SU-DHL-6 (cell line): ENCODE data around the gene FBN3.

Experiments
- H2AFZ ChIP-seq: fragments of 200-600 bp; sonication (generic); 2 replicates; pipeline ENCODE4 v1.6.1; 2014; ENCODE audit warnings: low read depth, mild to moderate bottlenecking, moderate library complexity, mixed read lengths, antibody characterized with exemption, low read length; ENCODE audit not compliant: severe bottlenecking
- H3F3A ChIP-seq: fragments of 200-600 bp; shearing (Covaris generic); 2 replicates; pipeline ENCODE4 v1.6.0; 2016; ENCODE audit warnings: antibody characterized with exemption, mild to moderate bottlenecking; ENCODE audit not compliant: insufficient read depth
- H3K27ac ChIP-seq: fragments of 200-600 bp; sonication (generic); 2 replicates; pipeline ENCODE4 v1.5.1; 2016; ENCODE audit warnings: low read depth, mild to moderate bottlenecking, low read length, moderate library complexity, mixed read lengths
- H3K27me3 ChIP-seq: fragments of 200-600 bp; sonication (generic), shearing (Covaris generic); 2 replicates; pipeline ENCODE4 v1.6.0; 2014; ENCODE audit warnings: mild to moderate bottlenecking, low read length
- H3K36me3 ChIP-seq: fragments of 200-600 bp; sonication (generic); 2 replicates; pipeline ENCODE4 v1.6.1; 2014; ENCODE audit warnings: mild to moderate bottlenecking, low read length, mixed read lengths
- H3K4me2 ChIP-seq: fragments of 300-600, 200-600 bp; shearing (Covaris generic), sonication (generic); 2 replicates; pipeline ENCODE4 v1.6.0; 2014; ENCODE audit warnings: low read length, low read depth, mild to moderate bottlenecking; ENCODE audit not compliant: poor library complexity, severe bottlenecking
- H3K4me3 ChIP-seq: fragments of 200-600 bp; sonication (generic); 2 replicates; pipeline ENCODE4 v1.5.1; 2014; ENCODE audit warnings: antibody characterized with exemption, low read length, mild to moderate bottlenecking, mixed read lengths; ENCODE audit not compliant: insufficient read depth, poor library complexity, severe bottlenecking
- H3K79me2 ChIP-seq: fragments of 200-600 bp; sonication (generic); 2 replicates; pipeline ENCODE4 v1.6.1; 2014; ENCODE audit warnings: mild to moderate bottlenecking, low read length, moderate library complexity; ENCODE audit not compliant: insufficient read depth
- H3K9ac ChIP-seq: fragments of 200-600 bp; sonication (generic); 2 replicates; pipeline ENCODE4 v1.7.0; 2014; ENCODE audit warnings: mild to moderate bottlenecking, low read length
- H3K9me2 ChIP-seq: fragments of 200-600 bp; sonication (generic); replicated peaks from 2 replicates; pipeline ENCODE4 v1.6.1; 2014; ENCODE audit warnings: low read length; ENCODE audit not compliant: insufficient read depth
- H3K9me3 ChIP-seq: fragments of 200-600 bp; sonication (generic); 2 replicates; pipeline ENCODE4 v1.6.1; 2014; ENCODE audit warnings: low read length, mixed read lengths; ENCODE audit not compliant: insufficient read depth
- H4K20me1 ChIP-seq: fragments of 200-600 bp; sonication (generic); 2 replicates; pipeline ENCODE4 v1.6.1; 2014; ENCODE audit warnings: low read depth, mild to moderate bottlenecking, antibody characterized with exemption, low read length, moderate library complexity, mixed read lengths
- EZH2phosphoT487 ChIP-seq: fragments of 200-600 bp; sonication (generic), shearing (Covaris generic); conservative IDR thresholded peaks from 2 replicates; pipeline ENCODE4 v1.6.1; 2018; ENCODE audit warnings: mild to moderate bottlenecking, antibody characterized with exemption, low read length, moderate library complexity, mixed read lengths
- TF ChIP-seq, protein P1 (sequence below): fragments of 200-600 bp; sonication (generic); IDR thresholded peaks from one replicate; pipeline ENCODE4 v1.5.1; 2017; ENCODE audit warnings: antibody characterized with exemption, mild to moderate bottlenecking, low read length, moderate library complexity; ENCODE audit not compliant: insufficient read depth, poor library complexity, severe bottlenecking

The FBN3 gene

DNA sequence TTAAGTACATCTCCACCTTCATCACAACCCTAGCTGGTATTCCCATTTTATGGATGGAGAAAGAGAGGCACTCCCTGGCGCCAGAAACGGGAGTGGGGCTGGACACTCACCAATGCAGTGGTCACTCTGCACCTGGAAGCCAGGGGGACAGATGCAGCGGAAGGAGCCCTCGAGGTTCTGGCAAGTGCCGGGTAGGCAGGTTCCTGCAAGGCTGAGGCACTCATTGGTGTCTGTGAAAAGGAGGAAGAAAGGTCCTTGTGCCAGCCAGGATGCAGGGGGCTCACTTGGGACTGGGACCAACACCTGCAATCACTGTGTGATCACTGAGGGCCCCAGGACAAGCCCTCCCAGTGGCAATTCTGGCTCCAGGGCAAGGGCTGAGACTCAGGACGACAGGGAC, 55.1 kb downstream of the FBN3 start:
- Histone ChIP-seq H3K27ac (no peak overlapping the region), H3F3A (no peaks in the 10 kb centered on the region), H3K9me3 (peaks cover 9% of the 10 kb centered on the region; the same call in 1 of the 2 replicates), H3K9me2 (no peaks in the 10 kb centered on the region), H3K79me2 (no peaks in the 10 kb centered on the region), H3K27me3 (no peaks in the 10 kb centered on the region; the same call in 1 of the 2 replicates), H3K4me2 (no peak overlapping the region), H3K9ac (no peak overlapping the region), H4K20me1 (no peaks in the 10 kb centered on the region), H2AFZ (no peak overlapping the region), H3K4me3 (no peak overlapping the region), H3K36me3 (no peaks in the 10 kb centered on the region)
- TF ChIP-seq, protein P1, sequence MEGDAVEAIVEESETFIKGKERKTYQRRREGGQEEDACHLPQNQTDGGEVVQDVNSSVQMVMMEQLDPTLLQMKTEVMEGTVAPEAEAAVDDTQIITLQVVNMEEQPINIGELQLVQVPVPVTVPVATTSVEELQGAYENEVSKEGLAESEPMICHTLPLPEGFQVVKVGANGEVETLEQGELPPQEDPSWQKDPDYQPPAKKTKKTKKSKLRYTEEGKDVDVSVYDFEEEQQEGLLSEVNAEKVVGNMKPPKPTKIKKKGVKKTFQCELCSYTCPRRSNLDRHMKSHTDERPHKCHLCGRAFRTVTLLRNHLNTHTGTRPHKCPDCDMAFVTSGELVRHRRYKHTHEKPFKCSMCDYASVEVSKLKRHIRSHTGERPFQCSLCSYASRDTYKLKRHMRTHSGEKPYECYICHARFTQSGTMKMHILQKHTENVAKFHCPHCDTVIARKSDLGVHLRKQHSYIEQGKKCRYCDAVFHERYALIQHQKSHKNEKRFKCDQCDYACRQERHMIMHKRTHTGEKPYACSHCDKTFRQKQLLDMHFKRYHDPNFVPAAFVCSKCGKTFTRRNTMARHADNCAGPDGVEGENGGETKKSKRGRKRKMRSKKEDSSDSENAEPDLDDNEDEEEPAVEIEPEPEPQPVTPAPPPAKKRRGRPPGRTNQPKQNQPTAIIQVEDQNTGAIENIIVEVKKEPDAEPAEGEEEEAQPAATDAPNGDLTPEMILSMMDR, result no peak
- no peak for TF ChIP-seq EZH2phosphoT487

DNA sequence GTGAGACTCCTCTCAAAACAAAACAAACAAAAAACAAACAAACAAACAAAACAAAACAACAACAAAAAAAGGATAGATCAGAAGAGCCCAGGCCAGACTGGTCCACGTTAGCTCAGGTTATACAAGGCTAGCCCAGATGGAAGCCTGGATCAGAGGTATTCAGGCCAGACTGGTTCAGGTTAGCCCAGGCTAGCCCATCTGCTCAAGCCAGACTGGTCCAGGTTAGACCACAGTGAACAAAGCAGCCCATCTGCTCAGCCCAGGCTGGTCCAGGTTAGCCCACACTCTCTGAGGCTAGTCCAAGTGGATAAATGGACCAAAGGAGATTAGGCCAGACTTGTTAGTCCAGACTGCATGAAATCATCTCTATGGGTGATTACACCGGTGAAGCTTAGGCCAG, 55.7 kb downstream of the FBN3 start:
- no peak overlapping the region for H3K9ac ChIP-seq
- no peak overlapping the region for H2AFZ ChIP-seq
- no peak overlapping the region for H3K27ac ChIP-seq
- no peaks in the 10 kb centered on the region for H3K36me3 ChIP-seq
- no peaks in the 10 kb centered on the region; the same call in 1 of the 2 replicates for H3K27me3 ChIP-seq
- TF ChIP-seq, protein P1, result no peak
- TF ChIP-seq EZH2phosphoT487, result no peak
- peaks cover 12% of the 10 kb centered on the region; the same call in 1 of the 2 replicates for H3K9me3 ChIP-seq
- H3F3A ChIP-seq, result no peaks in the 10 kb centered on the region
- H3K79me2 ChIP-seq, result no peaks in the 10 kb centered on the region
- no peak overlapping the region for H3K4me2 ChIP-seq
- H3K4me3 ChIP-seq, result no peak overlapping the region
- H3K9me2 ChIP-seq, result no peaks in the 10 kb centered on the region
- no peaks in the 10 kb centered on the region for H4K20me1 ChIP-seq

DNA sequence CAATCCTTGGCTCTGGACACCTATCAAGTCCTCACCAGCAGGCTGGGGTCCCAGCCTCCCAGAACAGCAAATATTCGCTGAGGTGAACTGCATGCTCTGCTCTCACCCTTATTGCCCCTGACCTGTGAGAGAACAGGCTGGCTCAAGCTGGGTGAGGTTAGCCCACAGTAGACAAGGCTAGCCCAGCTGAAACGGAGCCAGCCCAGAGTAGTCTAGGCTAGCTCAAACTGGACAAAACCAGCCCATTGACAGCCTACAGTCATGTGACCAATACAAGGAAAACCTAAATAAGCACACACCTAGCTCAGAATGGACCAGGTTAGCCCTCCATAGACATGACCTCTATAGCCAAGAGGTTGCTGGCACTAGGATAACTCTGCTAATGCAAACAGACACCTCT, 58.4 kb downstream of the FBN3 start:
- Histone ChIP-seq H3F3A (no peaks in the 10 kb centered on the region), H3K4me2 (no peak overlapping the region), H3K27me3 (no peaks in the 10 kb centered on the region; the same call in 1 of the 2 replicates), H3K27ac (no peak overlapping the region), H3K9ac (no peak overlapping the region), H3K36me3 (no peaks in the 10 kb centered on the region), H2AFZ (no peak overlapping the region), H3K79me2 (no peaks in the 10 kb centered on the region), H3K4me3 (no peak overlapping the region), H3K9me2 (no peaks in the 10 kb centered on the region), H4K20me1 (no peaks in the 10 kb centered on the region), H3K9me3 (peaks cover 15% of the 10 kb centered on the region; the same call in 1 of the 2 replicates)
- TF ChIP-seq, protein P1, result no peak
- TF ChIP-seq EZH2phosphoT487, result no peak
